Body of pancreas (tissue), 4 donors: ENCODE measurements around the gene RBP3.

Source experiments
- POLR2A ChIP-seq, 3 donors: fragments of 450-650 bp; IDR thresholded peaks; one replicate each; pipeline ENCODE4 v1.6.1; 2016; ENCODE audit warnings: antibody characterized with exemption in 3 of 3, mild to moderate bottlenecking in 2 of 3
- TF ChIP-seq, protein P1 (sequence below), 7 experiments: fragments of 450-650 bp in 4 of 7; fragments of 200-600 bp in 3 of 7; sonication (generic) in 3 of 7; IDR thresholded peaks; one replicate each; pipeline ENCODE4 v1.5.1; 2016 to 2019; ENCODE audit warnings: antibody characterized with exemption in 7 of 7

DNA sequence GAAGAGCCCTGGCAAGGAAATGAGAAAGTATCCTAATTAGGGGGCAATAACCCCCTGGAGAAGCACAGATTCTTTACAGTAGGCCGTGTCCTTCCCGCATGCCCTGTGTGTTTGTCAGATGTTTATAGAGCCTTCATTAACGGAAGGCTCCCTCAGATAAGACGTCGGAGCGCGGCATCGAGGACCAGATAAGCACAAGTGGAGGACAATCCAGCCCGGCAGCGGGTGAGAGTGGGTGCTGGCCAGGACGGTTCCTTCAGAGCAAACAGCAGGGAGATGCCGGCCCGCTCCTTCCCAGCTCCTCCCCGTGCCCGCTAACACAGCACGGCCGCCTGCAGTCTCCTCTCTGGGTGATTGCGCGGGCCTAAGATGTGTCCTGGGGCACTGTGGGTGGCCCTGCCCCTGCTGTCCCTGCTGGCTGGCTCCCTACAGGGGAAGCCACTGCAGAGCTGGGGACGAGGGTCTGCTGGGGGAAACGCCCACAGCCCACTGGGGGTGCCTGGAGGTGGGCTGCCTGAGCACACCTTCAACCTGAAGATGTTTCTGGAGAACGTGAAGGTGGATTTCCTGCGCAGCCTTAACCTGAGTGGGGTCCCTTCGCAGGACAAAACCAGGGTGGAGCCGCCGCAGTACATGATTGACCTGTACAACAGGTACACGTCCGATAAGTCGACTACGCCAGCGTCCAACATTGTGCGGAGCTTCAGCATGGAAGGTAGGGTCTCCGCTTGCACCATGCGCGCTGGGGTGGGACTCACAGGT lies 25.7 kb upstream of the RBP3 start, which contains the start of gene GDF2:
- TF ChIP-seq, protein P1, sequence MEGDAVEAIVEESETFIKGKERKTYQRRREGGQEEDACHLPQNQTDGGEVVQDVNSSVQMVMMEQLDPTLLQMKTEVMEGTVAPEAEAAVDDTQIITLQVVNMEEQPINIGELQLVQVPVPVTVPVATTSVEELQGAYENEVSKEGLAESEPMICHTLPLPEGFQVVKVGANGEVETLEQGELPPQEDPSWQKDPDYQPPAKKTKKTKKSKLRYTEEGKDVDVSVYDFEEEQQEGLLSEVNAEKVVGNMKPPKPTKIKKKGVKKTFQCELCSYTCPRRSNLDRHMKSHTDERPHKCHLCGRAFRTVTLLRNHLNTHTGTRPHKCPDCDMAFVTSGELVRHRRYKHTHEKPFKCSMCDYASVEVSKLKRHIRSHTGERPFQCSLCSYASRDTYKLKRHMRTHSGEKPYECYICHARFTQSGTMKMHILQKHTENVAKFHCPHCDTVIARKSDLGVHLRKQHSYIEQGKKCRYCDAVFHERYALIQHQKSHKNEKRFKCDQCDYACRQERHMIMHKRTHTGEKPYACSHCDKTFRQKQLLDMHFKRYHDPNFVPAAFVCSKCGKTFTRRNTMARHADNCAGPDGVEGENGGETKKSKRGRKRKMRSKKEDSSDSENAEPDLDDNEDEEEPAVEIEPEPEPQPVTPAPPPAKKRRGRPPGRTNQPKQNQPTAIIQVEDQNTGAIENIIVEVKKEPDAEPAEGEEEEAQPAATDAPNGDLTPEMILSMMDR (IDR thresholded peaks at IDR 0.05) = no peak
- TF ChIP-seq POLR2A (IDR thresholded peaks at IDR 0.05) = no peak
